Ishikawa (cell line): ENCODE results near the gene CIC.
A peak's percentile ranks its signal among the peaks of the same experiment; 100 is the strongest.

ENCODE experiments used
- CEBPB ChIP-seq: IDR thresholded peaks from 2 replicates; pipeline ENCODE4 v1.6.1; 2012
- CREB1 ChIP-seq: IDR thresholded peaks from 2 replicates; pipeline ENCODE4 v1.6.1; 2012; ENCODE audit warnings: low read depth
- EGR1 ChIP-seq: IDR thresholded peaks from 2 replicates; pipeline ENCODE4 v1.6.1; 2012
- EP300 ChIP-seq: IDR thresholded peaks from 2 replicates; pipeline ENCODE4 v1.6.1; 2012; ENCODE audit warnings: borderline replicate concordance
- FOXM1 ChIP-seq: IDR thresholded peaks from 2 replicates; pipeline ENCODE4 v1.6.1; 2012; ENCODE audit warnings: low read depth, borderline replicate concordance
- NFIC ChIP-seq: IDR thresholded peaks from 2 replicates; pipeline ENCODE4 v1.6.1; 2012
- RAD21 ChIP-seq: IDR thresholded peaks from 2 replicates; pipeline ENCODE4 v1.6.1; 2012; ENCODE audit warnings: low read depth
- TAF1 ChIP-seq: IDR thresholded peaks from 2 replicates; pipeline ENCODE4 v1.6.1; 2012; ENCODE audit warnings: low read depth, mild to moderate bottlenecking
- TCF12 ChIP-seq: IDR thresholded peaks from 2 replicates; pipeline ENCODE4 v1.6.1; 2012; ENCODE audit warnings: low read depth
- TEAD4 ChIP-seq: IDR thresholded peaks from 2 replicates; pipeline ENCODE4 v1.6.1; 2012
- YY1 ChIP-seq: IDR thresholded peaks from 2 replicates; pipeline ENCODE4 v1.6.1; 2012; ENCODE audit warnings: low read depth
- ZBTB7A ChIP-seq: IDR thresholded peaks from 2 replicates; pipeline ENCODE4 v1.6.1; 2012; ENCODE audit warnings: low read depth
- TF ChIP-seq, protein P1 (sequence below): IDR thresholded peaks from 2 replicates; pipeline ENCODE4 v1.6.1; 2012
- TF ChIP-seq, protein P2 (sequence below): IDR thresholded peaks from 2 replicates; pipeline ENCODE4 v1.6.1; 2012; ENCODE audit warnings: low read depth, mild to moderate bottlenecking
- TF ChIP-seq, protein P3 (sequence below): IDR thresholded peaks from 2 replicates; pipeline ENCODE4 v1.6.1; 2012

The CIC gene

DNA sequence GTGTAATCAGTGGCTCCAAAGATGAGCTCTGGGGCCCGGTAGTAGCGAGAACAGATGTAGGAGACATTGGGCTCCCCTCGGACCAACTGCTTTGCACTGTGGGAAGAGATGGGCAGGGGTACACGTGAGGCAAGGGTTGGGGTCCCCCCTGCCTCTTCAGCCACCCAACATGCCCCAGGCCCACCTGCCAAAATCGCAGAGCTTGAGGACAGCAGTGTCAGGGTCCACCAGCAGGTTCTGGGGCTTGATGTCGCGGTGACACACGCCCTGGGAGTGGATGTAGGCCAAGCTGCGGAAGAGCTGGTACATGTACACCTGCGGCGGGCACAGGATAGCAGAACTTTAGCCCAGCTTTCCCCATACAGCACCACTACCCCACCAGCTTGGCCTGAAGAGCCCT is 34.7 kb upstream of the CIC start:
- TF ChIP-seq, protein P1, sequence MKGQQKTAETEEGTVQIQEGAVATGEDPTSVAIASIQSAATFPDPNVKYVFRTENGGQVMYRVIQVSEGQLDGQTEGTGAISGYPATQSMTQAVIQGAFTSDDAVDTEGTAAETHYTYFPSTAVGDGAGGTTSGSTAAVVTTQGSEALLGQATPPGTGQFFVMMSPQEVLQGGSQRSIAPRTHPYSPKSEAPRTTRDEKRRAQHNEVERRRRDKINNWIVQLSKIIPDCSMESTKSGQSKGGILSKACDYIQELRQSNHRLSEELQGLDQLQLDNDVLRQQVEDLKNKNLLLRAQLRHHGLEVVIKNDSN = no peak
- TF ChIP-seq, protein P2, sequence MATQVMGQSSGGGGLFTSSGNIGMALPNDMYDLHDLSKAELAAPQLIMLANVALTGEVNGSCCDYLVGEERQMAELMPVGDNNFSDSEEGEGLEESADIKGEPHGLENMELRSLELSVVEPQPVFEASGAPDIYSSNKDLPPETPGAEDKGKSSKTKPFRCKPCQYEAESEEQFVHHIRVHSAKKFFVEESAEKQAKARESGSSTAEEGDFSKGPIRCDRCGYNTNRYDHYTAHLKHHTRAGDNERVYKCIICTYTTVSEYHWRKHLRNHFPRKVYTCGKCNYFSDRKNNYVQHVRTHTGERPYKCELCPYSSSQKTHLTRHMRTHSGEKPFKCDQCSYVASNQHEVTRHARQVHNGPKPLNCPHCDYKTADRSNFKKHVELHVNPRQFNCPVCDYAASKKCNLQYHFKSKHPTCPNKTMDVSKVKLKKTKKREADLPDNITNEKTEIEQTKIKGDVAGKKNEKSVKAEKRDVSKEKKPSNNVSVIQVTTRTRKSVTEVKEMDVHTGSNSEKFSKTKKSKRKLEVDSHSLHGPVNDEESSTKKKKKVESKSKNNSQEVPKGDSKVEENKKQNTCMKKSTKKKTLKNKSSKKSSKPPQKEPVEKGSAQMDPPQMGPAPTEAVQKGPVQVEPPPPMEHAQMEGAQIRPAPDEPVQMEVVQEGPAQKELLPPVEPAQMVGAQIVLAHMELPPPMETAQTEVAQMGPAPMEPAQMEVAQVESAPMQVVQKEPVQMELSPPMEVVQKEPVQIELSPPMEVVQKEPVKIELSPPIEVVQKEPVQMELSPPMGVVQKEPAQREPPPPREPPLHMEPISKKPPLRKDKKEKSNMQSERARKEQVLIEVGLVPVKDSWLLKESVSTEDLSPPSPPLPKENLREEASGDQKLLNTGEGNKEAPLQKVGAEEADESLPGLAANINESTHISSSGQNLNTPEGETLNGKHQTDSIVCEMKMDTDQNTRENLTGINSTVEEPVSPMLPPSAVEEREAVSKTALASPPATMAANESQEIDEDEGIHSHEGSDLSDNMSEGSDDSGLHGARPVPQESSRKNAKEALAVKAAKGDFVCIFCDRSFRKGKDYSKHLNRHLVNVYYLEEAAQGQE = no peak
- TF ChIP-seq TCF12 (no peak), EGR1 (no peak), RAD21 (no peak), FOXM1 (no peak), EP300 (no peak), NFIC (no peak), YY1 (no peak)

DNA sequence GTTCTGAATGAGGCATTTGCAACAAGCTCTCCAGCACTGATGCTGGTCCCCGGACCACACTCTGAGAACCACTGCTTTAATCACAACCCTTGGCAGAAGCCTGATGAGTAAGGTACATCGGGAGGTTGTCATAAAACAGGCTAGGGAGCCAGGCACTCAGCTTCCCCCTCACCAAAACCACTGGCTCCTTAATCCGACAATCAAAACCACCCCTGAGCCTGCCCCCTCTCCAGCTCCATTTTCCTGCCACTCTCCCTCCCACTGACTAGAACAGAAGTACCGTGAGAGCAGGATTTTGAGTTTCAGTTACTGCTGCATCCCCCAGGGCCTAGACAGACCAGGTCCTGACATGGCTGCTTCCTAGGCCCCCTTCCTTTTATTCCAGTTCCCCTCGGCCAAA is 33.9 kb upstream of the CIC start:
- no peak for TF ChIP-seq FOXM1
- TF ChIP-seq, protein P2 = no peak
- TF ChIP-seq YY1 = no peak
- TF ChIP-seq ZBTB7A = no peak
- TF ChIP-seq, protein P1 = no peak
- no peak for TF ChIP-seq EGR1
- TF ChIP-seq CEBPB = no peak
- TF ChIP-seq TEAD4 = no peak
- TF ChIP-seq NFIC = no peak
- TF ChIP-seq, protein P3, sequence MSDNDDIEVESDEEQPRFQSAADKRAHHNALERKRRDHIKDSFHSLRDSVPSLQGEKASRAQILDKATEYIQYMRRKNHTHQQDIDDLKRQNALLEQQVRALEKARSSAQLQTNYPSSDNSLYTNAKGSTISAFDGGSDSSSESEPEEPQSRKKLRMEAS = no peak
- no peak for TF ChIP-seq RAD21
- TF ChIP-seq TAF1 = no peak
- no peak for TF ChIP-seq TCF12
- no peak for TF ChIP-seq EP300
- TF ChIP-seq CREB1 = no peak

DNA sequence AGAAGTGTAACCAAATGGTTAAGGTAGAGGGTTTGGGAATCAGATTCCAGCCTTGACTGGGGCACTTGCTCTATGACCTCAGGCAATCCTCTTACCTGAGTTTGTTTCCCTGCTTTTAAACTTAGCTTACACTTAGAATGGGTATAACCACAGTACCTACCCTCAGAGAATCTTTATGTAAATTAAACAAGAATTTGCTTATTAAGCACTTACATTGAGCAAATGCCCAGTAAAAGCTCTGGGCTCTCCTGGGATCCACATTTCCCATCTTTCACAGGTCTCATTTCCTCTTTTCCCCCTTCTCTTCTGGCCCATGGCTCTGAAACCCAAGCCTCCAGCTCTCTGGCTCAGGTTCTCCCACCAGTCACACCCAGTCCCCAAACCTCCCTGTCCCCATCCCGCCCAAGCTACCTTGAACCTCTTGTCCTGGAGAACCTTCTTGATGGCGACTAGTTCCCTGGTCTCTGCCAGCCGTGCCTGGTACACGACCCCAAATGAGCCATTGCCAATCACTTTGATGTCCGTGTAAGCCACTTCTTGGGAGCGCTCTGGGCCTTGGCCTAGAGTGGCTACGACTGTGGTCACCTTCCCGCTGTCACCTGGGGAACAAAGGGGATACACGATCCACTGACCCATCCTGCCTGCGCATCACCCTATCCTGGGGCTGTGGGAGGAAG is 29.4 kb upstream of the CIC start:
- TF ChIP-seq CREB1 (no peak), TAF1 (no peak), NFIC (no peak), CEBPB (no peak), RAD21 (no peak)

DNA sequence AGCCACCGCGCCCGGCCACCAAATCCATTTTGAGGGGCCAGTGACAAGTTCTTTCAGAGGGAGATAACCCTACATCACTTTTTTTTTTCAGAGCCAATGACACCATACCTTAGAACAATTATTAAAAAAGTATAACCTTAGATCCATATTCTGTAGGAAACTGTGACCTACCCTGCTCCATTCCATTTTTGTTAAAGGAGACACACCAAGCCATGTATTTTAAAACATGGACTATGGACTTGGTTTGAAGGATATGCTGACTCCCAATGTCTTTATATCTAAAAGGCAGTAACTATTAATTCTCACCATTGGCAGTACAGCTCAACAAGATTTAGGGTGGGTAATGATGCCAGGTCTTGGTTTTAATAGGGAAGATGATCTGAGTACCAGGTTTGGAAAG is 27.8 kb upstream of the CIC start:
- TF ChIP-seq CREB1 = no peak
- TF ChIP-seq FOXM1 = no peak
- no peak for TF ChIP-seq TEAD4

DNA sequence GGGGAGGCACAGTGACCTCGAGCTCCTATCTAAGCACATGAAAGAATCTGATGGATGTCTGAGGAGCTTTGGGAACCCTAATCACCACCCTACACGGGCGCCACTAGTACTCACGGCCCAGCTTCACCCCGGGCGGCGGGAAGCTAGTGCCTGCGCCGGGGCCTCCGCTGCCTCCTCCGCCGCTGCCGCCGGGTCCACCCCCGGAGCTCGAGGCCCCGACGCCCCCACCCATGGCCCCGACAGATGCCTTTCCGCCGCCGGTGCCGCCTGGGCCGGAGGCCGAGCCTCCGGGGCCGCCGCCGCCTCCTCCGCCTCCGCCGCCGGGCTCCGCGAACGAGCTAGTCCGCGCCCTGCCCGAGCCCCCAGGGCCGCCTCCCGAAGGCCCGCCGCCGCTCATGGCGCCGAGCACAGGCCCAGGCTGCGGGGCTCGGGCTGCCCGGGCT is 27.0 kb upstream of the CIC start:
- TF ChIP-seq TEAD4 (no peak), CEBPB (no peak)

DNA sequence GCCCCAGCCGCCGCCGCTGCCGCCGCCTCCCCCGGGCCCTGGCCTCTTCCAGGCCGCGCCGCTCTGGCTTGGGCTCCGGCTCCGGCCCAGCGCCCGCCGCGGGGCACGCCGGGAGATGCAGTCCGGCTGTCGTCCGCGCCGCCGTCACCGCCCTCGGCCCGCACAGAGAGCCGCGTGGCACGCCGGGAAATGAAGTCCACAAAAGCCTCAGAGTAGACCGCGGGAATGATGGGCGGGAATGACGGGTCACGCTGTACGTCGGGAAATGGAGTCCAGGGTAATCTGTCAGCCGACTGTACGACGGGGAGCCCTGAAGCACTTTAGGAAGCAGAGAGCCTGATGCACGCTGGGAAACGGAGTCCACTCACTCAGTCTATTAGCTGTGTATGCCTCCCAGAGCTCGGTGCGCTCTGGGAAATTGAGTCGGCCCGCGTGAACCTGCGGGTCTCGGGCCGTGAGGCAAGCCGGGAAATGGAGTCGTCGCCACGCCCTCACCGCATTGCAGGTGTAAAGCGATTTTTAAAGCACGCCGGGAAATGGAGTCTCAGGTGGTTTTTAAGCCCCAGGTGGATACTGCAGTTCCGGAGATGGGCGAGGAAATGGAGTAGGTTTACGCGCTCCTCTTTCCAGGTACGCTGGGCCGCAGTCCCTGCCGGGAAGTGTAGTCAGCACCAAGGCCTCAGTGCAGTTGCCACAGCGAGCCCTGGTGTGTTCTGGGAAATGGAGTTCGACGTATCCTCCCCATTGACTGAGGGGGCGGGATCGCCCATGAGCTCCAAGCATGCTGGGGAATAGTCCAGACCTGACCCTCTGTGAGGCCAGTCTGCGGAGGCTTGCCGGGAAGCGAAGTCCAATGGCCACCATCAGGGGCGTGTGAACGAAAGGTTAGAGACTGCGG is 26.3 kb upstream of the CIC start, which contains the start of gene GSK3A:
Gene GSK3A (minus strand): TSS at position 91 of the 898 bp plus-strand sequence. CDS start 137 bp downstream, outside the sequence.
- TF ChIP-seq YY1 (peak; percentile 80), CEBPB (peak; percentile 44; the same call in 1 of the 2 replicates), NFIC (no peak), TEAD4 (peak; percentile 19; the same call in 1 of the 2 replicates), FOXM1 (no peak), TCF12 (peak; percentile 77), TAF1 (peak; percentile 61; the same call in 1 of the 2 replicates), CREB1 (peak; percentile 71), ZBTB7A (no peak), RAD21 (no peak; the same call in 1 of the 2 replicates), EGR1 (peak; percentile 69), EP300 (no peak)
- TF ChIP-seq, protein P3 = peak; percentile 62
- TF ChIP-seq, protein P1 = peak; percentile 58
- TF ChIP-seq, protein P2 = no peak
